Ovary (tissue), 9 donors: ENCODE results near the gene TRPM2. TPM values are rescaled to one million over a fixed set of nuclear protein-coding genes. Genes with fewer than 3 reads are reported as not detected.

ENCODE experiments used
- DNase-seq, 5 donors: peaks; one replicate each; pipeline ENCODE4 v3.0.0-alpha.2; 2019 to 2020
- H3K27ac ChIP-seq, 2 donors: fragments of 200-600 bp; one replicate each; pipeline versions ENCODE4 v1.5.1 to v1.8.0; 2019 to 2022
- H3K27me3 ChIP-seq: fragments of 200-600 bp; one replicate; pipeline ENCODE4 v1.8.0; 2022
- H3K36me3 ChIP-seq: fragments of 200-600 bp; sonication (generic); one replicate; pipeline ENCODE4 v1.5.1; 2019
- H3K4me1 ChIP-seq: one replicate; pipeline ENCODE4 v1.8.1; 2013; ENCODE audit warnings: mild to moderate bottlenecking, moderate library complexity; ENCODE audit not compliant: insufficient read depth
- H3K4me3 ChIP-seq: fragments of 200-600 bp; sonication (generic); one replicate; pipeline ENCODE4 v1.5.1; 2017
- H3K9me3 ChIP-seq, 2 donors: fragments of 200-600 bp in 1 of 2; sonication (generic) in 1 of 2; one replicate each; pipeline versions ENCODE4 v1.5.1 to v1.8.1; 2013 to 2019; ENCODE audit warnings: mild to moderate bottlenecking in 1 of 2, moderate library complexity in 1 of 2
- EP300 ChIP-seq: sonication (generic); formaldehyde crosslinking; IDR thresholded peaks from one replicate; pipeline ENCODE4 v1.6.1; 2017; ENCODE audit warnings: antibody characterized with exemption
- POLR2A ChIP-seq: fragments of 450-650 bp; IDR thresholded peaks from one replicate; pipeline ENCODE4 v1.6.1; 2017; ENCODE audit warnings: antibody characterized with exemption, mild to moderate bottlenecking, moderate library complexity
- WGBS, 3 donors: extraction: QIAGEN DNeasy Blood & Tissue Kit in 1 of 3; methylation state at CpG; one replicate each; pipeline versions ENCODE4 v1.1.5 to v1.1.7; 2013 to 2017; 5-methylcytosine and 5-hydroxymethylcytosine counted together
- intact Hi-C, 4 donors: fragments of 100-400 bp; cut with DNase I; formaldehyde crosslinking; loops; one replicate each; pipeline versions ENCODE4 v1.11.0 to v1.15.1; 2022 to 2023
- polyA plus RNA-seq, 2 donors: library from polyadenylated mRNA; stranded (reverse); fragments of 200-250 nt in 1 of 2; fragments of 350-450 nt in 1 of 2; fragmentation: Illumina TruSeq in 1 of 2; extraction: RNeasy Lipid Tissue Mini Kit (QIAGEN cat#74804) in 1 of 2; gene quantifications; one replicate each; pipeline ENCODE4 v1.2.3, GENCODE V29; 2013 to 2014
- total RNA-seq, 7 donors: library from RNA; depleted of rRNA in 2 of 7; stranded (reverse); fragments of >200 nt in 2 of 7; fragmentation: NEBNext Ultra II Directional in 3 of 7; extraction: Animal tissue kit (Norgen Biotek cat#: 25700) in 3 of 7; gene quantifications; one replicate each; pipeline versions ENCODE4 v1.1.0 to v1.2.4, GENCODE V29; 2016 to 2023
- TF ChIP-seq, protein P1 (sequence below), 3 donors: fragments of 450-650 bp in 2 of 3; fragments of 200-600 bp in 1 of 3; IDR thresholded peaks; one replicate each; pipeline versions ENCODE4 v1.5.1 to v1.8.0; 2016 to 2022; ENCODE audit warnings: antibody characterized with exemption in 3 of 3, mild to moderate bottlenecking in 1 of 3
- donor health status: DM: no; HTN: no; CAD: no; lungs with moderate emphysema.
- donor health status: DM: no; HTN: no; CAD: no.
- donor health status: Bipolar disorder and iron deficiency.
- donor health status: DM: yes; HTN: yes; CAD: no.
- donor health status: DM: no; HTN: no; CAD: no.
- donor health status: DM: yes; HTN: yes; CAD: no.

TRPM2 gene
- total and polyA plus RNA-seq, 9 donors = 0.48 to 7.0 (median 1.8) TPM

DNA sequence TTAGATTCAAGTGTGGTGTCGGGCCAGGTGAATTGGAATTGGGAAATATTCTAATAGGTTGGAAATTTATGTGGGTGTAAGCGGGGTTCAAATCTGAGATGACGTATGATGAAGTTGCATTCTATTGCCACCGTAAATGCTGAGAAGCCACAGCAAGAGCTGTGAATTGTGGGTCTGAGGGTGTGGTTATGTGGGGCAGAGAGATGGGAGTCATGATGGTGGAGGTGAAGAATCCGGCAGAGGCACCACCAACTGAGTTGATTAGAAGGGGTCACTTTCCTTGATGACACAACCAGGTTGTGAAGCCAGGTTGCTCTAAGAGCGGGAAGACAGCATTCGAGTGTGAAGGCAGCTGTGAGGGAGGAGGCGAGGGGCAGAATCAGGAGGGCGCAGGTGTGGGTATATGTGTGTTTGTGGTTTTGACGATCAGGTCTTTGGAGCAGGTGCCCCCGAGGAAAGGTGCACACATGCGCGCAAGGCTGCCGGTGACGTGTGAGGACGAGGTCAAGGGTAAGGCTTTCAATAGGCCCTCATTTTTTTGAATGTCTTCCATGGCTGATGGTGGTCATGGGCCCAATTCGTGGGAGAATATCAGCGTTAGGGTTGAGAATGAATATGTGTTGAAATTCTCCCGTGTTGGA lies 120.6 kb downstream of the TRPM2 start:
- 86 to 94% (median 92%) methylated on average over 18 to 19 of the region's 19 CpGs for WGBS, 3 donors
- no peaks in the 10 kb centered on the region for H3K4me1 ChIP-seq
- no peak overlapping the region for H3K4me3 ChIP-seq
- TF ChIP-seq EP300 (no peak), POLR2A (no peak)
- TF ChIP-seq, protein P1, sequence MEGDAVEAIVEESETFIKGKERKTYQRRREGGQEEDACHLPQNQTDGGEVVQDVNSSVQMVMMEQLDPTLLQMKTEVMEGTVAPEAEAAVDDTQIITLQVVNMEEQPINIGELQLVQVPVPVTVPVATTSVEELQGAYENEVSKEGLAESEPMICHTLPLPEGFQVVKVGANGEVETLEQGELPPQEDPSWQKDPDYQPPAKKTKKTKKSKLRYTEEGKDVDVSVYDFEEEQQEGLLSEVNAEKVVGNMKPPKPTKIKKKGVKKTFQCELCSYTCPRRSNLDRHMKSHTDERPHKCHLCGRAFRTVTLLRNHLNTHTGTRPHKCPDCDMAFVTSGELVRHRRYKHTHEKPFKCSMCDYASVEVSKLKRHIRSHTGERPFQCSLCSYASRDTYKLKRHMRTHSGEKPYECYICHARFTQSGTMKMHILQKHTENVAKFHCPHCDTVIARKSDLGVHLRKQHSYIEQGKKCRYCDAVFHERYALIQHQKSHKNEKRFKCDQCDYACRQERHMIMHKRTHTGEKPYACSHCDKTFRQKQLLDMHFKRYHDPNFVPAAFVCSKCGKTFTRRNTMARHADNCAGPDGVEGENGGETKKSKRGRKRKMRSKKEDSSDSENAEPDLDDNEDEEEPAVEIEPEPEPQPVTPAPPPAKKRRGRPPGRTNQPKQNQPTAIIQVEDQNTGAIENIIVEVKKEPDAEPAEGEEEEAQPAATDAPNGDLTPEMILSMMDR (IDR thresholded peaks at IDR 0.05) = no peak
- no peak for DNase-seq
- no peak overlapping the region for H3K27ac ChIP-seq
- H3K27me3 ChIP-seq = no peaks in the 10 kb centered on the region
- H3K36me3 ChIP-seq = no peaks in the 10 kb centered on the region
- no peaks in the 10 kb centered on the region for H3K9me3 ChIP-seq
- intact Hi-C loops = no loop called here

DNA sequence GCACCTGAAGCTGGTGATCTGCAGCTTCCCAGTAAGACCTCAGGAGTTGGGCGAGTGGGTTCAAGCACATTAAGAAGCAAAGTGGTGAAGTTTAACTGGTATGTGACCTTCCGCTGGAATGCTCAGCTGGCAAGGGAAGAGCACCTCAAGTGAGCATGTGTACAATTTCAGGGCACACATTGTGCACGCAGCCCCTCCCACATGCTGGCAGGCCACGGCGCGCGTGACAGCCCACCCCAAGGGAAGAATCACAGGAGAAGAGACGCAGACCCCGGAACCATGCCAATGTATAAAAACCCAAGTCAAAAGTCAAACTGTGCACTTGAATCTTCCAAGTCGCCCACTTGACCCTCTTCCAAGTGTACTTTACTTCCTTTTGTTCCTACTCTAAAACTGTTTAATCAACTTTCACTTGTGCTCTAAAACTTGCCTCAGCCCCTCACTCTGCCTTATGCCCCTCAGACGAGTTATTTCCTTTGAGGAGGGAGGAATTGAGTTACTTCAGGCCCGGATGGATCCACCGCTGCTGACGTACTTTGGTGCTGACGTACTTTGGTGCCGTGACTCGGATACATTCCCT lies 121.9 kb downstream of the TRPM2 start:
- Histone ChIP-seq H3K4me1 (no peaks in the 10 kb centered on the region), H3K9me3 (no peaks in the 10 kb centered on the region), H3K27me3 (no peaks in the 10 kb centered on the region), H3K27ac (no peak overlapping the region), H3K36me3 (no peaks in the 10 kb centered on the region), H3K4me3 (no peak overlapping the region)
- no peak for DNase-seq
- TF ChIP-seq, protein P1 (IDR thresholded peaks at IDR 0.05) = no peak
- TF ChIP-seq EP300 (no peak), POLR2A (no peak)
- intact Hi-C loops = no loop called here
- 88 to 91% (median 88%) methylated on average over 17 of the region's 17 CpGs for WGBS, 3 donors

DNA sequence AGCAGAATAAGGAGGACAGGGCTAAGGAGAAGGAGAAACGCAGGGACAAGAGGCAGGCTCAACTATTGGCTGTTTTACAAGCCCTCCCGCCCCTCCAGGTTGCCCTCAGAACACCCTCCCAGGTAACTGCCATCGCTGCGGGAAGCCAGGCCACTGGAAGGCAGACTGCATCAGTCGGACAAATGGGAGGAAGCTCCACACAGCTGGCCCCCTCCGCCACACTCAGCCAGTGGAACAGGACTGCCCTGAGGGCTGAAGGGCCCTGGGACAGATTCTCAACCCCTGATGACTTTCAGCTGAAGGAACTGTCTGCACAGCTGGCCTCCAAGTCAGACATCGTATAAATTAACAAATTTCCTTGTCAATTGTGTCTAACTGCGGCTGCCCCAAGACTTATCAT lies 123.7 kb downstream of the TRPM2 start:
- H3K27ac ChIP-seq = no peak overlapping the region
- no peak for DNase-seq
- 76 to 81% (median 76%) methylated on average over 8 of the region's 8 CpGs for WGBS, 3 donors

DNA sequence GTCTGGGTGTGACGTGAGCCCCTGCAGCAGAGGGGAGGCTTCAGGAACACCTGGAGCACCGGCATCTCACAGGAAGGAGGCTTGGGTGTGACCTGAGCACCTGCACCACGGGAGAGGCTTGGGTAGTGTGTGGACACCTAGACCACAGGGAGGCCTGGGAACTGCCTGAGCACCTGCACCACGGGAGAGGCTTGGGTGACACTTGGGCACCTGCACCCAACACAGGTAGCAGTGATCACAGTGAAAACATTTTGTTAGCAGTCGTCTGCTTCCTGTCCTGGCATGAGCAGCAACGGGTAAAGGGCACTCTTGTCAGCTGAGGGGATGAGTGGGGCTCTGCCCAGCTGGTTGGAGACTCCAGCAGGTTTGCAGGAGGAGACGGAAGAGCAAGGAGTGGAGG lies 124.3 kb downstream of the TRPM2 start:
- intact Hi-C loops = no loop called here
- no peak for DNase-seq
- no peak overlapping the region for H3K27ac ChIP-seq
- 68 to 75% (median 73%) methylated on average over 7 of the region's 7 CpGs for WGBS, 3 donors
- no peaks in the 10 kb centered on the region for H3K9me3 ChIP-seq
- H3K27me3 ChIP-seq = no peaks in the 10 kb centered on the region
- H3K4me3 ChIP-seq = no peak overlapping the region
- TF ChIP-seq POLR2A = no peak
- TF ChIP-seq EP300 = no peak
- TF ChIP-seq, protein P1 (IDR thresholded peaks at IDR 0.05) = no peak
- H3K36me3 ChIP-seq = no peaks in the 10 kb centered on the region
- no peaks in the 10 kb centered on the region for H3K4me1 ChIP-seq

More for the DNA sequence above, 123.7 kb downstream of the TRPM2 start:
- intact Hi-C loops = no loop called here
- Histone ChIP-seq H3K27me3 (no peaks in the 10 kb centered on the region), H3K4me3 (no peak overlapping the region), H3K36me3 (no peaks in the 10 kb centered on the region), H3K9me3 (no peaks in the 10 kb centered on the region), H3K4me1 (no peaks in the 10 kb centered on the region)
- TF ChIP-seq POLR2A = no peak
- TF ChIP-seq, protein P1 (IDR thresholded peaks at IDR 0.05) = no peak
